K562 (cell line): ENCODE data around the gene PYROXD2. TPM values are rescaled to one million over a fixed set of nuclear protein-coding genes. Genes with fewer than 3 reads are reported as not detected.

Experiments used
- ATAC-seq: fragments of 200-7000 bp; cut with Tn5 transposase; 3 replicates; pipeline ENCODE4 v1.9.1; 2020; ENCODE audit warnings: moderate library complexity
- BruUV-seq: library from RNA; stranded (reverse); fragments of 400-500 nt; replicated peaks from 2 replicates; lab custom pipeline; 2021; lab: Mats Ljungman, UMichigan
- CTCF ChIA-PET: fragments of 300-600 bp; formaldehyde crosslinking; extraction: SDS; loops from one replicate; lab custom pipeline; 2021; ENCODE audit warnings: low intra/inter-chr PET ratio; lab: Yijun Ruan, JAX
- POLR2A ChIA-PET: fragments of 300-600, 350-650 bp; sonication (Branson Sonifier 250); formaldehyde crosslinking; extraction: SDS; loops from one replicate; lab custom pipeline; 2021; ENCODE audit warnings: antibody characterized with exemption, inconsistent platforms; lab: Yijun Ruan, JAX
- DNase-seq, 4 experiments: peaks; one replicate each; pipeline versions ENCODE4 v3.0.0 to v3.0.0-alpha.2; 2011 to 2018; ENCODE audit warnings: low spot score in 3 of 4, mixed read lengths in 3 of 4; ENCODE audit errors: extremely low read depth in 1 of 4
- FAIRE-seq: peaks from 2 replicates; lab custom pipeline; 2011; peaks lifted over from hg19 to GRCh38; lab: Jason Lieb, UNC
- H2AFZ ChIP-seq: 2 replicates; pipeline ENCODE4 v1.6.0; 2011; ENCODE audit warnings: low read depth, low read length, control low read depth, inconsistent platforms
- H3K27ac ChIP-seq: fragments of 200-600 bp; 3 replicates; pipeline ENCODE4 v1.8.0; 2011; ENCODE audit warnings: low read depth, mild to moderate bottlenecking, control low read depth, inconsistent platforms, low read length, moderate library complexity, mixed read lengths; ENCODE audit errors: extremely low read depth
- H3K27me3 ChIP-seq, 2 experiments: fragments of 300-600 bp in 1 of 2; 2 replicates in 1 of 2; 3 replicates in 1 of 2; pipeline versions ENCODE4 v1.6.0 to v1.8.0; 2011; ENCODE audit warnings: inconsistent platforms in 2 of 2, low read length in 2 of 2, mild to moderate bottlenecking in 1 of 2, mixed read lengths in 1 of 2, moderate library complexity in 1 of 2; ENCODE audit not compliant: control insufficient read depth in 2 of 2, insufficient read depth in 2 of 2
- H3K36me3 ChIP-seq: fragments of 300-600 bp; 3 replicates; pipeline ENCODE4 v1.8.0; 2011; ENCODE audit warnings: mild to moderate bottlenecking, low read length, inconsistent platforms; ENCODE audit not compliant: control insufficient read depth, insufficient read depth
- H3K4me1 ChIP-seq, 2 experiments: fragments of 200-600 bp in 1 of 2; replicated peaks in 1 of 2; 2 replicates in 1 of 2; 3 replicates in 1 of 2; pipeline versions ENCODE4 v1.5.1 to v1.8.0; 2011; ENCODE audit warnings: inconsistent platforms in 2 of 2, low read length in 2 of 2, mild to moderate bottlenecking in 1 of 2, mixed read lengths in 1 of 2, moderate library complexity in 1 of 2; ENCODE audit not compliant: control insufficient read depth in 2 of 2, insufficient read depth in 2 of 2
- H3K4me2 ChIP-seq: 2 replicates; pipeline ENCODE4 v1.6.1; 2011; ENCODE audit warnings: low read length, control low read depth, inconsistent platforms, mixed read lengths; ENCODE audit not compliant: insufficient read depth
- H3K4me3 ChIP-seq: fragments of 200-600 bp; sonication (generic), shearing (Covaris generic); 2 replicates; pipeline ENCODE4 v1.5.1; 2016; ENCODE audit warnings: control low read depth, inconsistent platforms
- H3K79me2 ChIP-seq: fragments of 200-600 bp; 3 replicates; pipeline ENCODE4 v1.8.0; 2011; ENCODE audit warnings: low read length, inconsistent platforms; ENCODE audit not compliant: control insufficient read depth, insufficient read depth
- H3K9ac ChIP-seq, 2 experiments: 2 replicates each; pipeline versions ENCODE4 v1.6.0 to v1.6.1; 2011; ENCODE audit warnings: low read depth in 2 of 2, low read length in 2 of 2, control low read depth in 1 of 2, inconsistent platforms in 1 of 2, mild to moderate bottlenecking in 1 of 2, mixed read lengths in 1 of 2; ENCODE audit not compliant: insufficient read depth in 1 of 2
- H3K9me1 ChIP-seq: one replicate; pipeline ENCODE4 v1.6.0; 2011; ENCODE audit warnings: inconsistent platforms, mild to moderate bottlenecking, low read length, moderate library complexity; ENCODE audit not compliant: control insufficient read depth, insufficient read depth
- H3K9me3 ChIP-seq: replicated peaks from 2 replicates; pipeline ENCODE4 v1.5.1; 2011; ENCODE audit warnings: low read depth, low read length, inconsistent platforms; ENCODE audit not compliant: control insufficient read depth, insufficient read depth
- H4K20me1 ChIP-seq: replicated peaks from 2 replicates; pipeline ENCODE4 v1.6.1; 2011; ENCODE audit warnings: low read length, inconsistent platforms, mixed read lengths; ENCODE audit not compliant: control insufficient read depth, insufficient read depth
- BCOR ChIP-seq: fragments of 450-650 bp; IDR thresholded peaks from 2 replicates; pipeline ENCODE4 v1.6.1; 2016
- NFE2 ChIP-seq: IDR thresholded peaks from 2 replicates; pipeline ENCODE4 v1.6.1; 2014; ENCODE audit warnings: antibody characterized with exemption, low read depth
- TAF1 ChIP-seq: IDR thresholded peaks from 2 replicates; pipeline ENCODE4 v1.6.1; 2011; ENCODE audit warnings: mild to moderate bottlenecking, low read length, moderate library complexity; ENCODE audit not compliant: insufficient read depth, control insufficient read depth, severe bottlenecking; ENCODE audit errors: extremely low read depth
- XRCC4 ChIP-seq: IDR thresholded peaks from one replicate; pipeline ENCODE4 v1.6.1; 2011; ENCODE audit not compliant: insufficient read depth, insufficient read length; ENCODE audit errors: extremely low read depth
- ZNF551 ChIP-seq: fragments of 250-450 bp; sonication (Bioruptor Pico); IDR thresholded peaks from 2 replicates; pipeline ENCODE4 v1.5.0; 2021; ENCODE audit warnings: mild to moderate bottlenecking, moderate library complexity
- WGBS: fragments of 100-300 bp; shearing (Covaris generic); methylation state at CpG from one replicate; pipeline ENCODE4 v1.1.6; 2016; ENCODE audit warnings: low coverage, mixed read lengths; ENCODE audit not compliant: insufficient coverage; ENCODE audit errors: missing lambda C conversion rate; 5-methylcytosine and 5-hydroxymethylcytosine counted together
- in situ Hi-C: fragments of 300-500 bp; cut with MboI; formaldehyde crosslinking; loops from 4 replicates; pipeline ENCODE4 v1.15.0; 2018; ENCODE audit warnings: inconsistent platforms, mixed read lengths
- intact Hi-C: fragments of 100-400 bp; cut with micrococcal nuclease; formaldehyde crosslinking; loops from 2 replicates; pipeline ENCODE4 v1.14.2; 2022
- polyA plus RNA-seq, 8 experiments: library from polyadenylated mRNA; depleted of rRNA in 4 of 8; stranded (reverse) in 5 of 8; unstranded in 3 of 8; fragments of >200 nt; fragmentation: Nextera tagmentation in 2 of 8; fragmentation: Illumina TruSeq in 1 of 8; extraction: Ambion mirVana in 2 of 8; extraction: Trizol in 1 of 8; gene quantifications; 2 replicates each; pipeline versions ENCODE4 v1.2.1 to v1.2.3, GENCODE V29; 2011 to 2014; ENCODE audit warnings: inconsistent platforms in 1 of 8, missing spikeins in 1 of 8
- total RNA-seq, 7 experiments: library from RNA; depleted of rRNA in 6 of 7; stranded (reverse); fragments of >200 nt in 6 of 7; fragmentation: Illumina TruSeq in 2 of 7; extraction: Trizol in 2 of 7; gene quantifications; 2 replicates each; pipeline versions ENCODE4 v1.2.1 to v1.2.3, GENCODE V29; 2011 to 2021; ENCODE audit warnings: low replicate concordance in 1 of 7
- TF ChIP-seq, protein P1 (sequence below): fragments of 200-800 bp; sonication (Bioruptor generic); IDR thresholded peaks from 2 replicates; pipeline ENCODE4 v1.6.1; 2017; ENCODE audit warnings: missing genetic modification characterization, missing compliant biosample characterization
- TF ChIP-seq, protein P2 (sequence below): fragments of 450-650 bp; IDR thresholded peaks from 2 replicates; pipeline ENCODE4 v1.6.1; 2016; ENCODE audit warnings: low read depth, mild to moderate bottlenecking, moderate library complexity

Gene PYROXD2
- total and polyA plus RNA-seq, 9 of the 15 experiments (the other 6 are each of a cell fraction or from before 2014, with no cell fraction given), result 0.14 to 1.4 (median 0.58) TPM

DNA sequence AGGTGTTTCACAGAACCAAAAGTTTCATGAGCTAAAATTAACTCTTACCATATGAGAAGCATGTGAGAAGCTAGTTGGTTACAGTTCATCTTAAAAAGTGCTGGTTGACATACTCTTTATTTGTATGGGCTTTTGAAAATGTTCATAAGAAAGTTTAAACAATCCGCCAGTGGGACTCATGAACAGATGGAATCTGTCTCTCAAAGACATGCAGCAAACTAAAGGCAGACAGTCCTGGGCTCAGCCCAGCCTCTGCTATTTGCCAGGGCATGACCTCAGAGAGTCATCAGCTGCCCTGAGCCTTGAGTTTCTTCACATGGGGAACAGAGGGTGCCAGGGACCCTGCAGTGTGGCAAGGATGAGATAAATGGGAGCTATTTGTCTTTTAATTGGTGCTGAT lies 3.2 kb downstream of the PYROXD2 start:
- H3K4me1 ChIP-seq, result peaks cover 8 to 21% of the 10 kb centered on the region in 2 experiments; a peak in 4 of 5 replicates
- FAIRE-seq (no peak), DNase-seq (no peak), ATAC-seq (no peak)
- no peaks in the 10 kb centered on the region for H3K9me1 ChIP-seq
- H3K9me3 ChIP-seq, result no peaks in the 10 kb centered on the region
- no peak overlapping the region for H3K4me2 ChIP-seq
- POLR2A ChIA-PET, result interaction anchor here (0.9 kb wide), 1 partner anchor 32 kb away, joined by 3 read pairs; no protein-coding TSS in a partner anchor
- 30% methylated on average over 1 of the region's 1 CpG for WGBS
- H3K79me2 ChIP-seq, result no peaks in the 10 kb centered on the region
- in situ Hi-C loops, result no loop called here
- no peak overlapping the region for H3K9ac ChIP-seq
- CTCF ChIA-PET, result no interaction called here
- no peaks in the 10 kb centered on the region for H4K20me1 ChIP-seq
- no peak overlapping the region for H3K4me3 ChIP-seq
- no peak overlapping the region for H2AFZ ChIP-seq
- intact Hi-C loops, result no loop called here
- no peak overlapping the region for H3K27ac ChIP-seq
- BruUV-seq, result no TSS peak
- 0 out of 3 replicates have a peak, but pooled peaks cover 4% of the 10 kb centered on the region for H3K36me3 ChIP-seq
- no peaks in the 10 kb centered on the region; a peak in 1 of 5 replicates for H3K27me3 ChIP-seq
- TF ChIP-seq, protein P1, sequence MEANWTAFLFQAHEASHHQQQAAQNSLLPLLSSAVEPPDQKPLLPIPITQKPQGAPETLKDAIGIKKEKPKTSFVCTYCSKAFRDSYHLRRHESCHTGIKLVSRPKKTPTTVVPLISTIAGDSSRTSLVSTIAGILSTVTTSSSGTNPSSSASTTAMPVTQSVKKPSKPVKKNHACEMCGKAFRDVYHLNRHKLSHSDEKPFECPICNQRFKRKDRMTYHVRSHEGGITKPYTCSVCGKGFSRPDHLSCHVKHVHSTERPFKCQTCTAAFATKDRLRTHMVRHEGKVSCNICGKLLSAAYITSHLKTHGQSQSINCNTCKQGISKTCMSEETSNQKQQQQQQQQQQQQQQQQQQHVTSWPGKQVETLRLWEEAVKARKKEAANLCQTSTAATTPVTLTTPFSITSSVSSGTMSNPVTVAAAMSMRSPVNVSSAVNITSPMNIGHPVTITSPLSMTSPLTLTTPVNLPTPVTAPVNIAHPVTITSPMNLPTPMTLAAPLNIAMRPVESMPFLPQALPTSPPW (CRISPR knock-in tag), result no peak
- TF ChIP-seq NFE2, result no peak
- TF ChIP-seq, protein P2, sequence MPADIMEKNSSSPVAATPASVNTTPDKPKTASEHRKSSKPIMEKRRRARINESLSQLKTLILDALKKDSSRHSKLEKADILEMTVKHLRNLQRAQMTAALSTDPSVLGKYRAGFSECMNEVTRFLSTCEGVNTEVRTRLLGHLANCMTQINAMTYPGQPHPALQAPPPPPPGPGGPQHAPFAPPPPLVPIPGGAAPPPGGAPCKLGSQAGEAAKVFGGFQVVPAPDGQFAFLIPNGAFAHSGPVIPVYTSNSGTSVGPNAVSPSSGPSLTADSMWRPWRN, result no peak
- TF ChIP-seq ZNF551 (CRISPR knock-in tag), result no peak
- TF ChIP-seq TAF1, result no peak
- TF ChIP-seq BCOR, result no peak
- no peak for TF ChIP-seq XRCC4
